GM13976 (cell line): ENCODE measurements around the gene CTIF.

ENCODE experiments used
- DNase-seq: peaks from one replicate; pipeline ENCODE4 v3.0.0; 2012; ENCODE audit warnings: low spot score
- CTCF ChIP-seq: IDR thresholded peaks from 2 replicates; pipeline ENCODE4 v1.5.1; 2012; ENCODE audit warnings: borderline replicate concordance, mild to moderate bottlenecking; ENCODE audit not compliant: insufficient read depth; ENCODE audit errors: extremely low read depth, missing control alignments, control extremely low read depth
- in situ Hi-C: fragments of 300-500 bp; cut with MboI; formaldehyde crosslinking; loops from one replicate; pipeline ENCODE4 v1.12.0; 2022; ENCODE audit warnings: low sequenced_read_pairs, mixed read lengths, inconsistent platforms; ENCODE audit not compliant: unreplicated experiment

The CTIF gene

GRCh38 chr18:48550101-48550729 lies 11.4 kb downstream of the CTIF start:
- TF ChIP-seq CTCF = no peak
- in situ Hi-C loops = no loop called here

GRCh38 chr18:48551100-48551499 lies 12.3 kb downstream of the CTIF start:
- no peak for TF ChIP-seq CTCF
- in situ Hi-C loops = no loop called here
- no peak for DNase-seq

More at GRCh38 chr18:48550101-48550729, 11.4 kb downstream of the CTIF start:
- no peak for DNase-seq

GRCh38 chr18:48552130-48552529 lies 13.3 kb downstream of the CTIF start:
- TF ChIP-seq CTCF = no peak
- in situ Hi-C loops = no loop called here
- no peak for DNase-seq

GRCh38 chr18:48553236-48553635 lies 14.4 kb downstream of the CTIF start:
- TF ChIP-seq CTCF = no peak
- in situ Hi-C loops = no loop called here
- DNase-seq = no peak

- in situ Hi-C loops = no loop called here
- no peak for TF ChIP-seq CTCF
- DNase-seq = no peak
Observed at GRCh38 chr18:48554610-48555400, 16.0 kb downstream of the CTIF start.

GRCh38 chr18:48555465-48555995 lies 16.7 kb downstream of the CTIF start:
- TF ChIP-seq CTCF = no peak
- in situ Hi-C loops = no loop called here
- DNase-seq = no peak
